ENCODE measurements around the gene INO80B.
"Not testable (repeated sequence)": the region's sequence is repeated elsewhere in the genome, so short reads cannot be mapped to it uniquely, and the experiment has no call there.

The INO80B gene

GRCh38 chr2:74481961-74482800 lies 27.3 kb downstream of the INO80B start:
- DNase-seq (ENCODE audit: low read depth), result peak; percentile 37

GRCh38 chr2:74482801-74483674 lies 28.2 kb downstream of the INO80B start, which contains the start of the genes CCDC142 and TTC31:
CCDC142 (minus strand) TSS chr2:74482998; CDS start chr2:74482837, 161 bp downstream.
TTC31 (plus strand) TSS chr2:74483081; CDS start chr2:74483096, 15 bp downstream.
- DNase-seq (ENCODE audit: low read depth), result peak; percentile 89

GRCh38 chr2:74483675-74484164 lies 28.8 kb downstream of the INO80B start:
- DNase-seq (ENCODE audit: low read depth), result not testable (repeated sequence)

- DNase-seq (ENCODE audit: low read depth), result no peak
Measured at GRCh38 chr2:74486141-74486540, 31.3 kb downstream of the INO80B start.

- DNase-seq (ENCODE audit: low read depth), result no peak
Measured at GRCh38 chr2:74488643-74489481, 34.0 kb downstream of the INO80B start.

GRCh38 chr2:74489906-74490305 lies 35.0 kb downstream of the INO80B start:
- DNase-seq (ENCODE audit: low read depth), result no peak

- no peak for DNase-seq (ENCODE audit: low read depth)
Measured at GRCh38 chr2:74491648-74492544, 37.0 kb downstream of the INO80B start.

GRCh38 chr2:74493546-74493945 lies 38.7 kb downstream of the INO80B start:
- no peak for DNase-seq (ENCODE audit: low read depth)

- DNase-seq (ENCODE audit: low read depth), result no peak
Measured at GRCh38 chr2:74495440-74495839, 40.6 kb downstream of the INO80B start.

- no peak for DNase-seq (ENCODE audit: low read depth)
Measured at GRCh38 chr2:74496997-74497776, 42.3 kb downstream of the INO80B start.

- DNase-seq (ENCODE audit: low read depth), result no peak
Measured at GRCh38 chr2:74497777-74498499, 43.1 kb downstream of the INO80B start.

- no peak for DNase-seq (ENCODE audit: low read depth)
Measured at GRCh38 chr2:74498500-74499266, 43.8 kb downstream of the INO80B start.

GRCh38 chr2:74499267-74499939 lies 44.5 kb downstream of the INO80B start, which contains the start of gene LBX2:
LBX2 (minus strand) TSS chr2:74499603; CDS start chr2:74499537, 66 bp downstream.
- no peak for DNase-seq (ENCODE audit: low read depth)

GRCh38 chr2:74499940-74500577 lies 45.2 kb downstream of the INO80B start:
- DNase-seq (ENCODE audit: low read depth), result no peak

GRCh38 chr2:74500578-74500946 lies 45.7 kb downstream of the INO80B start:
- no peak for DNase-seq (ENCODE audit: low read depth)

- DNase-seq (ENCODE audit: low read depth), result no peak
Measured at GRCh38 chr2:74501335-74502071, 46.6 kb downstream of the INO80B start.

Measured in T-helper 22 cell (primary cell).